Stimulated activated CD4-positive, alpha-beta T cell treated with anti-CD3 and anti-CD28 coated beads, TNF-alpha, amount 100 ng/mL, for 1 hour (primary cell): Measurements from ENCODE around the gene NTN5.
A peak's percentile ranks its signal among the peaks of the same experiment; 100 is the strongest.
"Not testable (repeated sequence)": the region's sequence is repeated elsewhere in the genome, so short reads cannot be mapped to it uniquely, and the experiment has no call there.

Experiments
- DNase-seq, 3 donors: peaks; one replicate each; pipeline ENCODE4 v3.0.0-alpha.2; 2020; ENCODE audit warnings: low read depth in 3 of 3, low spot score in 1 of 3

NTN5 gene, protein sequence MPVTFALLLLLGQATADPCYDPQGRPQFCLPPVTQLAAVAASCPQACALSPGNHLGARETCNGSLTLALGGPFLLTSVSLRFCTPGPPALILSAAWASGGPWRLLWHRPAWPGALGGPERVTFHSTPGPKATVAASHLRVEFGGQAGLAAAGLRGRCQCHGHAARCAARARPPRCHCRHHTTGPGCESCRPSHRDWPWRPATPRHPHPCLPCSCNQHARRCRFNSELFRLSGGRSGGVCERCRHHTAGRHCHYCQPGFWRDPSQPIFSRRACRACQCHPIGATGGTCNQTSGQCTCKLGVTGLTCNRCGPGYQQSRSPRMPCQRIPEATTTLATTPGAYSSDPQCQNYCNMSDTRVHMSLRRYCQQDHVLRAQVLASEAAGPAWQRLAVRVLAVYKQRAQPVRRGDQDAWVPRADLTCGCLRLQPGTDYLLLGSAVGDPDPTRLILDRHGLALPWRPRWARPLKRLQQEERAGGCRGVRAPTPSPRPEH

DNA sequence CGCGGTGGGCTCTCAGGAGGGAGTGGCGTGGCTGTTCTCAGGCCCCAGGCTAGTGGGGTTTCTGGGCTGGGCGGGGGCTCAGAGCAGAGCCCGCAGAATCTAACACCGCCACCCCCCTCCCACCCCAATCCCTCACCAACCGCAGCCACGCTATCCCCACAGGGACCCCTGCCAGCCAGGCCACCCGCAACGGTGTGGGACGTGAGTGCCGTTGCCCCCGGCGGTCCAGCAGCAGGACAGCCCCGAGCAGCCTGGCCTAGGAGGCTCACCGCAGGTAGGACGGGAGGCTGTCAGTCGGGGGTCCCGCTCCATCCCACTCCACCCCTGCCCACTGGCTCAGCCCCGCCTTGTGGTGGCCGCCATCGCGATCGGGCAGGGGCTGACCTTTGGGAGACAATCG lies at the start of gene NTN5:
Gene NTN5, minus strand, starts transcription at position 24 of the 400 bp plus-strand sequence. CDS start 2,031 bp downstream, outside the sequence.
- no peak for DNase-seq

DNA sequence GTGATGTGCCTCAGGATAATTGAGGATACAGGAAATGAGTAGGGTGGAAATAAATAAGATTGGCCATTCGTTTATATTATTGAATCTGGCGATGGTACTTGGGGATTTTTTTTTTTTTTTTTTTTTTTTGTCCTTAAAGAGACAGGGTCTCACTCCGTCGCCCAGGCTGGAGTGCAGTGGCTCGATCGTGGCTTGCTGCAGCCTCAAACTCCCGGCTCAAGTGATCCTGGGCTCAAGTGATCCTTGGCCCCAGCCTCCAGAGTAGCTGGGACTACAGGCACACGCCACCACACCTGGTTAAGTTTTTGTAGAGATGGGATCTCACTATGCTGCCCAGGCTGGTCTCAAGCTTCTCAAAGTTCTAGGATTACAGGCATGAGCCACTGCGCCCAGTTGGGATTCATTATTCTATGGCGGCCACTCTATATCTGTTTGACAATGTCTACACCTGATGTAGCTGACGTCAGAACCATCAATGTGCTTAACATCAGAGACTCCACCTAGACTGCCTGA lies 49.4 kb upstream of the NTN5 start:
- no peak for DNase-seq

DNA sequence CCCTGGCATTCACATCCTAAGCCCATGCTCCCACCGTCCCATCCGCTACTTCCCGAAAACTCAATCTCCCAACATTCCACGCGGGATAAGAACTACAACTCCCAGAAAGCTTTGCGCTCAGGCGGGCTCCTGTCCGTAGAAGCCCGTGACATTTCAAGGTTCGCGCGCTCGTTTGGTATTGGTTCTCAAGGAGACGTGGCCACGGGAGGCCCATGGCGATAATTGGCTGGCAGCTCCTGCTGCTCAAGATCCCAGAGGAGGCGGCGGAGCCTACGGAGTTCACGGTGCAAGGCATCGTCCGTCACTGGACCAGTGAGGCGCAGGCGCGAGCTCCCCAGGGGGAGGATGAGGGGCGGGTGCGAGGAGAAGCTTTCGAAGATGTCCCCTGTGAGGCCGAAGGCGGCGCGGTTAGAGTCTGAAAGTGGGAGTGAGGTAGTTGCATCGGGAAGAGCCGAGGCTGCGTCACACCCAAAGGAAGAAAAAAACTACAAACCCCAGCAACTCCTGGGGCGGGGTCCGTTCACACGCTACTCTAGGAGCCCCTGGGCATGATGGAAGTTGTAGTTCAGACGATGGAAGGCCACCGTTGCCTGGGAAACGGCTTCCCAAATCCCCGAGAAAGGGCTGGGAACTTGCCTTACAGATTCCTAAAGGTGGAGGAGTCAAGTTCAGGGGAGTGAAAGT lies 47.9 kb upstream of the NTN5 start:
- peak; percentile 65 to 79 (median 68) for DNase-seq

DNA sequence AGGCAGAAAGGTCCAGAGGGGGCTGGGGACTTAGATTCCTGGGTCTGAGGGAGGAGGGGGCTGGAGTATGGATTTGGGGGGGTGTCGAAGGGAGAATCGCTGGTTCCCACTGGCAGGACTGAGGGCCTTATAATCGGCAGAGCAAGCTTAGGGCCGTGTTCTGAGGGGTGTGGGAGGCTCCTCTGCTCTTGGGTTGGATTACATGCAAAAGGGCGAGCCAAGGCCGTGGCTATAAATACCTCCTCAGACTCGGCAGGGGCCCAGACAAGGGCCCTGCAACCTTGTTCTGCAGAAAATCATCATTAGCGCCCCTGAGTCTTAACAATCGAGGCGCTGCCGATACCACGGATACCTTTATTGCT lies 47.4 kb upstream of the NTN5 start:
- no peak for DNase-seq

DNA sequence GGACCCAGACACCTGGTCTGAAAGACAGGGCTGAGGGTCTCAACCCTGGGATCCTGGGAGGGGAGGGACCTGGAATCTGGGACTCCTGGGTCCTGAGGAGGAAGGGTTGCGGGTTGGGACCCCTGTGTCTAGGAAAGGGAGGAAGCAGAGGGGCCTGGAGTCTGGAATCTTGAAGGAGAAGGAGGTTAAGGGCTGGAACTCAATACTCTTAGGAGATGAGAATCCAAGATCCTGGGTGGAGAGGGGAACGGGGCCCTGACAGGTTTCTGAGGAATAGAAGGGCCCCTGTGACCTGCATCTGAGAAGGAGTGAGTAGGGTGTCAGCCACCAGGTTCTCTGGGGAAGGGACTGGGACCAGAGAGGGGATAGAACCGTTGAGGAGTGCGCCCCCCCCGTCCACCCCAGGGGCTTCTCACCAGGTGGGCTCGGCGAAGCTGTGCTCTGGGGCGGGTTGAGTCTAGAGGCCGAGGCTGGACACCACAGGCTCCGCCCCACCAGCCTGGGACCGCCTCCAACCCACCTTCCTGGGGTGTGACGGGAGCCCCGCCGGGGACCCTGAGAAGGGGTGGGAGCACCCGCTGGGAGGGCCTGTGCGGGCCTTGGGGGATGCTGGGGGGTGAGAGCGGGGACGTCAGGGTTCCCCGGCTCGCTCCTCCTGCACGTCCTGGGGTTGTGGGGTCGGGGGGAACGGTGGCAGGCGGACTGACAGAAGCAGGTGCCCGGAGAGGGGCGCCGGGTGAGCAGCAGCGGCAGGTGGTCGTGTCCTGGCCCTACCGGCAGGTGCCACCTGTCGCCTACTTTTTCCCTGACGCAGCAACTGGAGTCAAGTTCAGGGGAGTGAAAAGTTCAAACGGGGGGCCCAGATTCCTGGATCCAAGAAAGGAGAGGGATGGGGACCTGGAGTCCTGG lies 46.7 kb upstream of the NTN5 start, which contains the start of gene MAMSTR:
Gene MAMSTR, minus strand, starts transcription at position 463 of the 909 bp plus-strand sequence. CDS start 694 bp downstream, outside the sequence.
- DNase-seq: no peak

DNA sequence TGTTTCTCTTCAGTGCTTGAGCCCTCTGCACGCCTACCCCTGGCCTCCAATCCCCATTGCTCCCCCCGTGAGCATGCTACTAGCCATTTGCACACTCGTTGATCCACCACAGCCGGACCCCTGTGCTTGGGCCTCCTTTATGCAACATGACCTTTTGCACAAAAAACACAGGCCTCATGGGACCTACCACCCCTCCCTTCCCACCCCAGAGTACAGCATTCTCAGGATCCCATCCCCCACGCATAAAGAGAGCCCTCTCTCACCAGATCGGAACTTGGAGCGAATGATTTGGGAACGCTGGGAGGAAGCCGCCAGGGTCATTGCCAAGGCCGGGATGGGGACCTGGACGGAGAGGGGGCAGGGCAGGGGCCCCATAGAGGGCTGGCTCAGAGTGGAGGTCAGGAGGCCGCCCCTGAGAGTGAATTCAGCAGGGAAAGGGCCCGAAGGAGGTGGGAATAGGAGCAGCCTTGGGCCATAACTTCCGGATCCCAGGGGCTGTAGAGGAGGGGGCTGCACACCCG lies 46.0 kb upstream of the NTN5 start:
- DNase-seq: no peak

DNA sequence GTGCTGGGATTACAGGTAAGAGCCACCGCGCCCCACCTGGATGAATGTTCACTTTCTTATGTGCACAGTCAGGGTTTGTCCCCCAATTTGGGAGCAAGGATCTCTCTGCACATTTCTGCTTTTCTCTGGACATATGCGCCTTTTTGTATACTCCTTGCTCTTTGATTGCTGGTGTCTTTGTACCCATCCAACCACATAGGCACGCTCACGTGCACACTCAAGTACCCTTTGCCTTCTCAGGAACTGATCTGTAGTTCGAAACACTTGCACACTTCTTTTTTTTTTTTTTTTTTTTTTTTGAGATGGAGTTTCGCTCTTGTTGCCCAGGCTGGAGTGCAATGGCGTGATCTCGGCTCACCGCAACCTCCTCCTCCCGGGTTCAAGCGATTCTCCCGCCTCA lies 45.3 kb upstream of the NTN5 start:
- not testable (repeated sequence) for DNase-seq

DNA sequence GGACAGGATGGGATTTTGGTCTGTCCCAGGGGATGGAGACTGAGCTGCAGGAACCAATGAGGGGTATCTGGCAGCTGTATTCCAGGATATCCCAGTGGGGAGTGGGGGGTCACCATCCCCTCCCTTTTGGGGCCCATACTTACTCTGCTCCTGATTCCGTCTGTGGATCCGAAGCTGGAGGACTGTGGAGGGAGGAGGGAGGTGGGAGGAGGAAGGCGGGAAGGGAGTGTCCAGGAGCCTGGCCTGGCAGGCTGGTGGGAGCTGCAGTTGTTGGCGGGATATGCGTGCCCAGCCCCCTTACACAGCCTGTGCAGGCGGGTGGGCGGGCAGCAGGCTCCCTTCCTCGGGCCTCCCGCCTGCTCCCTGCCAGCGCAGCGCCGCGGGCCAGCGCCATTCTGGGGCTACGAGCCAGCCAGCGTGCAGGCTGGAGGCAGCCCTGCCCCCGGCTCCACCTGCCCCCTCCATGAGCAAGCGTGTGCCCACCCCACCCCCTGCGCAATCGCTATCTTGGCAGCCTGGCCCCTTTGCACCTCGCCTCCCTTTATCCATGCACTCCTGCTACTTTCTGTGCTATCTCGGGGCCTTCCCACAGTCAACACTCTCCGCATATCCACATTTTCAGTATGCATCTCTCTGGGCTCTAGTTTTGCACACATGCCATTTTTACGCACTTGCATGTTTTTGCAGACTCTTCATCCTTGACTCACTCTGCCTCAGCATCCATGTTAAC lies 43.9 kb upstream of the NTN5 start:
- no peak for DNase-seq

DNA sequence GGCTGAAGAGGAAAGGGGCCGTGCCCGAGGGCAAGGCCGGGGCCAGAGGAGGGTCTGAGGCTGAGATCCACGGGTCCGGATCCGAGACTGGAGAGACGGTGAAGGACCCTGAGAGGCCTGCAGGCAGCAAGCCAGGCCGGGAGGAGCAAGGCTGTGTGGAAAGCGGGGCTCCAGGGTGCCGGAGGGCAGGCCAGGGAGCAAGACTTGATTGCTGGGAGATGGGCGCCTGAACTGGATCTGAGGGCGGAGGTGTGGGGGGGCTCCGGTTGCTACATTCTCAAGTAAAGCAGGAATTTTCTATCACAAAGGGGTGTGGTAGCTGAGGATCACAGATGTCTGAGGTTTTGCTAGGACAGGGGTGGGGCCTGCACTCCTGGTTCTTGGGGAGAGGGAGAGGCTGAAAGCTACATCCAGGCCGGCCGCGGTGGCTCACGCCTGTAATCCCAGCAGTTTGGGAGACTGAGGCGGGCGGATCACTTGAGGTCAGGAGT lies 42.9 kb upstream of the NTN5 start:
- no peak for DNase-seq

DNA sequence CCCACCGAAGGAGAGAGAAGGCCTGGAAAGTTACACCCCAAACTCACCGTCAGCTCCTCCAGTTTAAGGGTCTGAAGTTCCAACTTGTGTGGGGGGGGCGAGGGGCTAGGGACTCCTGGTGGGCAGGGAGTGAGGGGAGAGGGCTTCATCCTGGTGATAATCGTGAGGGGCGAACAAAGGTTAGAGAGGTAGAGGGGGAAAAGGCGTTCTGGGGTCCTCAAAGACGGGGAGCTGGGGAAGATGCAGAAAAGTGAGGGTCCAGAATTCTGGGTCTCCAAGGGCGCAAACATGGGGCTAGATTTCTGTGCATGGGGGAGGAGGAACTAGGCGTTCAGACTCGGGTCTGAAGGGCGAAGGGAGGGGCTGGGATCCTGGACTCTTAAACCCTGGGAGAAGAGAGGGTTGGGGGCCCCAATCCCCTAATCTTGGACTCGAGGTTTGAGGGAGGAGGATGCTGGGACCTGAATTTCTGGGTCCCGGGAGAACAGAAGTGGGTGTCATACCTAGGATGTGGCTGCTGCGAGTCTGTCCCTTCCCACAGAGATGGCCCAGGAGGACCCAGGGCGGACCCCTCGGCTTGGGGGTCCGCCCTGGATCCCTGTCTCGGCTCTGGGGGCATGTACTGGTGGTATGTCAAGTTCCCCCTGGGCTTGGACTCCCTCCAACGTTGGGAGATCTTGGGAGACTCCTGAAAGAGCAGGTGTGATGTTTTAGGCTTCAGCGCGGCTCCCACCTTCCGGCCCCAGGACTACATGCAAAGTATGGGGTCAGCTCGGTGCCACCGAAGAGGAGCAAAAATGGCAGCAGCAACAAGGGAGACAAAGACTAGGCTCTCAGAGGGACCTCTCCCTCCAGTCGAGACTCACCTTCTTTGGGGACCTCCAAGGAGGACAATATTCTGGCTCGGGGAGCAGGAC lies 42.2 kb upstream of the NTN5 start:
- no peak for DNase-seq

DNA sequence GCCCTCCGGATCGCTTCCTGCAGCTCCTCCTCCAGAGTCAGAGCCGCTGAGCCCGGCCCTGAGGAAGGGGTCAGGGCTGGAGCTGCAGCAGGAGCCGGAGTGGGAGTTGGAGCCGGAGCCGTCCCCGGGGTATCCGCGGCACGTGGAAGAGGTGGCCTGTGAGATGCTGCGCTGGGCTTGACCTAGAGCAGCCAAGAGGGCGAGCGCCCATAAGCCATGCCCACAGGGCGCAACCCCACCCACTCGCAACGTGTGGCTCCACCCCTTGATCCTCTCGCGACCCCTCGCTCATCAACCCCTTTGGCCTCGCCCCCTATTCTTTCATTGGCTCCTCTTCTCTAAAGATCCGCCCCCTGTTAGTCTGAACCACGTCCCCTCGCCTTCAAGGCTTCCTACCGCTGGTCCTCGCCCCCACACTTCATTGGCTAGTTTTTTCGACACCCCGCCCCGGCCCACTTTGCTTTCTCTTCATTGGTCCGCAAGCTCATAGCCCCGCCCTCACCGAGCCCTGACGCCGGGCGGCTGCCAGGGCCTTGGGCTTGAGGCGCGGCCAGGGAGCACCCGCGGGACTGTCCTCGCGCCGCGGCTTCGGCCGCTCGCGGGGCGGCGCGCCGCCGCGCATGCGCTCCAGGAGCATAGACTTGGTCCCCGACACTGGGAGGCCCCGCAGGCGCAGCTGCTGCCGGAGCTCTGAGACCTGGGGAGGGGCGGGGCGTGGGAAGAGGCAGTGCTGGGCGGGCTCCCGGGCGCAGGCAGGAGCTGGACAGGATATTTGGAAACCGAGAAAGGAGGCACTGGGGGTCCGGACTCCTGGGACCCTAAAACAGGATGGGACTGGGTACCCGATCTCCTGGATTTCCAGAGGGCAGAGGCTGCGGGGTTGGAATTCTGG lies 41.3 kb upstream of the NTN5 start:
- peak; percentile 89 to 91 (median 90) for DNase-seq

DNA sequence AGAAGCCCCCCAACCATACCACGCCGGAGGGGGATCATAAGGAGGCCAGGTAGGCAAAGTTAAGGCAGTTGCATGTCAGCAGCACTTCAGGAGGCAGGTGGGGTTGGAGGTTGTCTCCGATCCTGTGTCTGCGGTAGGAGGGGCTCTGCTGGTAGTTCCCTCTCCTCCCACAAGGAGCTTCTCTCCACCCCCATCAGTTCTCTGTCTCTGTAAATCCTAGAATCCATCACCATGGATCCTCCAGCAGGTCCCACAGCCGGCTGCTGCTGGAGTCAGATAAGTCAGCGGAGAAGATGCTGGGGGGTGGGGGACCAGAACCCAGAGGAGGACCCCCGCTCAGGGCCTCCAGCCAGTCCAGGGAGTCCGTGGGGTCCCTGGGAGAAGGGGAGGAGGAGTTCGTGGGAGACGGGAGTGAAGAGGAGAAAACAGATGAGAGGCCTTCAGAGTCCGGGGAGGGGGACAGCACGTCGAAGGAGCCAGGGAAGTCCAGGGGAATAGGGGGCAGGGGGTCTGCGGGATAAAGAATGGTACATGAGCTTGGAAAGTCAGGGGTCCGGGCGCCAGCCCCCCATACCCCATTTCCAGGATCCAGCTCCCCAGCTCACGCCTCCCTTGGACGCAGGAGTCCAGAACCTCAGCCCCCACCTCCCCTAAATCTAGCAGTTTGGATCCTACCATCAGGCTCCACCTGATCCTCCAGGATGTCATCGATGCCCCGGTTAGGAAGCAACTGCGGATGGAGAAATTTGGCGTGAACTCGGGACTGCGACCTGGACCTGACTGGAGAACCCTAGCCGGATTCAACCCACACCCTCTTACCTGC lies 40.4 kb upstream of the NTN5 start:
- no peak for DNase-seq

DNA sequence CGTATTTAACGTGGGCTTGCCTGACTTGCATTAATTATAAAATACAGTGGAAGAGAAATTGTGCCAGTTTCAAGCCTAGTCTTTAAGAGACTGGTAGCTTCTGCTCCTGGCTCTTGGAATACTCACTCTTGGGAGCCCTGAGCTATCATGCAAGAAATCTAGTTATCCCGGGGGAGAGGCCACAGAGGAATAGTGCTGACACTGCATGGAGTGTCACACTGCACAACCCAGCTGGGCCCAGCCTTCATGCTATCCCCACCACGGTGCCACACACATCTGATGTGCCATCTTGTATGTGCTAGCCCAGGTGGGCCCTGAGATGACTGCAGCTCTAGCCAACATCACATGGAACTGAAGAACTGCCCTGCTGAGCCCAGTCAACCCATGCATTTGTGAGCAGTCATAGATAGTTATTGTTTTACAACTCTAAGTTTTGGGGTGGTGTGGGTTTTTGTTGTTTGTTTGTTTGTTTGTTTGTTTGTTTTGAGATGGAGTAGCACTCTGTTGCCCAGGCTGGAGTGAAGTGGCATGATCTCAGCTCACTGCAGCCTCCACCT lies 38.4 kb upstream of the NTN5 start:
- DNase-seq: no peak

DNA sequence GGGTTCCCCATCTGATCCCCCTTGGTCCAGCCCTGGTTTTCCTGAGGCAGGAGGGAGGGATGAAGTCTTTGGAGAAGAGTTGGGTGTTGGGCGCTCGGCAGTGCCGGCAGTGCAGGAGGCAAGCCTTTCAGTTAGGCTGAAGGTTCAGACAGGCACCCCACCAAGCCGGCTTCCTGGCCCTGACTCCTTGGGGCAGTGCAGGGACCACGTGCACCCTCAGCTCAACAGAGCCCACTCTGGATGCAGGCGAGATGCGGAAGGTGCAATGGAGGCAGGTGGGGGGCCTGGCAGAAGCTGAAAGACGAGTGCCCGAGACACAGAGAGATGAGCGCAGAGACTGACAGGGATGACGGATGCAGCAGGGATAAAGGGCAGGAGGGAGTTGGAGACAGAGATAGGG lies 35.7 kb upstream of the NTN5 start:
- no peak for DNase-seq

DNA sequence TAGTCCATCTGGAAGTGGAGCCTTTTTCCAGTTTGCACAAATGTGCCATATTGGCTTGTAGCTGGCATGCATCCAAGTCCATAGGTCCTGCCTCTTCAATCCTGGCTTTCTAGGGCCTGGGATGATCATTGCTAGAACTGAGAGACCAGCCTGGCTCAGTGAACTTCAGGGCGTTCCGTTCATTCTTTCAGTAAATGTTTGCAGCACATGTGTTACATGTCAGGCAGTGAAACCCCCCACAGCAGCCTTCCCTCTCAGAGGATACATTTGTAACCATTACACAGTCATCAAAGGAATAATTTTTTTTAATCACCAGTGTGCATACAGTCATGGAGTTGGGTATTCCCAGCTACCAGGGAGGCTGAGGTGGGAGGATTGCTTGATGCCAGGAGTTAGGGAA lies 32.6 kb upstream of the NTN5 start:
- DNase-seq: no peak

DNA sequence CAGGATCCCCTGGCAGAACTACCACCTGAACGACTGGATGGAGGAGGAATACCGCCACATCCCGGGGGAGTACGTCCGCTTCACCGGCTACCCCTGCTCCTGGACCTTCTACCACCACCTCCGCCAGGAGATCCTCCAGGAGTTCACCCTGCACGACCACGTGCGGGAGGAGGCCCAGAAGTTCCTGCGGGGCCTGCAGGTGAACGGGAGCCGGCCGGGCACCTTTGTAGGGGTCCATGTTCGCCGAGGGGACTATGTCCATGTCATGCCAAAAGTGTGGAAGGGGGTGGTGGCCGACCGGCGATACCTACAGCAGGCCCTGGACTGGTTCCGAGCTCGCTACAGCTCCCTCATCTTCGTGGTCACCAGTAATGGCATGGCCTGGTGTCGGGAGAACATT lies 30.5 kb upstream of the NTN5 start:
- DNase-seq: no peak

DNA sequence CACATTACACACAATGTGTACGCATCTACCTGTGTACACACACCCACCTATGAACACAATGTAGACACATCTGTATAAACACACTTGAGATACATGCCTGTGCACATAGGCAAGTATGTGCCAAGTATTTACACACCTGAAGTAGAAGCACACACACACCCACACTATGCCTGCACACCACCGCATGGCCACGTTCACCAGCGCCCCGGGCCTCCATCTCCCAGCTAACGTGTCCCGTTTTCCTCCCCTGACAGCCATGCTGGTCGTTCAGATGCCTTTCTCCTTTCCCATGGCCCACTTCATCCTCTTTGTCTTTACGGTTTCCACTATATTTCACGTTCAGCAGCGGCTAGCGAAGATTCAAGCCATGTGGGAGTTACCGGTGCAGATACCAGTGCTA lies 29.9 kb upstream of the NTN5 start:
- DNase-seq: no peak
